GM19328 (cell line): ENCODE data around the gene CHPF.

Source experiments
- ATAC-seq: cut with Tn5 transposase; IDR thresholded peaks from one replicate; pipeline ENCODE4 v1.9.1; 2021; ENCODE audit warnings: mild to moderate bottlenecking, moderate library complexity; ENCODE audit not compliant: unreplicated experiment

Gene CHPF

DNA sequence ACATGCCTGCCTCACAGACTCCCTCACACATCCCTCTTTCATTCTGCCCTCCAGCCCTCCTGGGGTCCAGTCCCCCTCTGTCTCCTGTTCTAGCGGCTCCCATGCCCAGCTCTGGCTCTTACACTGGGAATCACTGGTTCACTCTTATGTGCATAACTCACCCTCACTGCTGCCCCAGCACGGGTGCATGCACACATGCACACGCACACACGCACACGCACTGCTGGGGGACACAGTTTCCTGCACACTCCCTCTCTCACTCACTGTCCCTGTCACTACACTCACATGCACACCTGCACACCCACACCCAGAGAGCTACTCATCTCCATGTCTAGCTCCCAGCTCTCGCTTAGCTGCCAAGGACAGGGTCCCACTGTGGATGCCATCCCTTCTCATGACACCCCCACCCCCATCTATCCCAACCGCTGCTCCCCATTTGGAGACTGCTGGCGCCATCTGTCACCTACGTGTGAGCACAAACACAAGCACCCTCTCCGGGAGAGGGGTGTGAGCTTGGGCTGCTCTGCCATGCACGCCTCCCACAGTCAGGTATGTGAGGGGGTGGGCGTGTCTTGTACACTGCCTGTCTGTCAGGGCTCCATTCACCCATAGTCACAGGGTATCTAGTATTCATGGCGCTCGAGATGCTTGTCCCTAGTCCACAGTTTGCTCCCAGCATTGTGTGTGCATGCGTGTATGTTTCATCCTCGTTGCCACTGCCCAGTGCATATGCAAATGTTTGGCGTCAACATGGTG, 27.6 kb downstream of the CHPF start:
- no peak for ATAC-seq

GRCh38 chr2:219514836-219515235, 28.8 kb downstream of the CHPF start:
- no peak for ATAC-seq

GRCh38 chr2:219514196-219514761, 29.3 kb downstream of the CHPF start, which contains the start of gene ASIC4:
ASIC4 (plus strand) TSS chr2:219514482; CDS start chr2:219514725, 243 bp downstream.
- no peak for ATAC-seq

GRCh38 chr2:219513787-219514186, 29.8 kb downstream of the CHPF start:
- no peak for ATAC-seq

DNA sequence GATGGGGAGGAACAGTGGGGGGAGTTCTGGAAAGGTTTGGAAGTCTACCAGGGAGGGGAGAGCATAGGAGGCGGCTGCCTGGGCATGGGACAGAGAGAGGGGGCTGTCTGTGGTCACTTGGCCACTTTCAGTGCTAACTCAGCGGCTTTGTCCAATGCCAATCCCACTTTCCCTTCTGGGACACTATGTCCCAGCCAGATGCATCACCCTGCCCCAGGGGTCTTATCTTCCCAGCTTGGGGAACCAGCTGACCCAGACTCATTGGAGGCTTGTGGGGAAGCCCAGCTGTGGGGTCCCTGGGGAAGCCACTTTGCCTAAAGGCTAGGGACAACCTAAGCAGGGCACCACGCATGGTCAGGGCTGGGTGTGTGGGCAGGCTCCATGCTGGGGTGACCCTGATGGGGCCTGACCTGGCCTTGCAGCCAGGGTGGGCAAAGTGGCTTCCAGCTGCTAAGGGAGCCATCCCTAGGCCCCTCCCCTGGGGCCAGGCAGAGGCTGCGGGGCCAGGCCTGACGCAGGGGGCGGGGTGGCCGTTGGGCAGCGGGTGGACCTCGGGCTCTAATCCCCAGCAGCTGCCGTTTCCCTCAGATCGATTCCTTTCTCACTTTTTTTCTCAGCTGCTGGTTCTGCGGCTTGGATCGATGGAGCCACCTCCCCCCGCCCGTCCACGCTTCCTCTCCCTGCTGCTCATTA, 30.9 kb downstream of the CHPF start:
- no peak for ATAC-seq

GRCh38 chr2:219511547-219512325, 31.9 kb downstream of the CHPF start:
- ATAC-seq: no peak

GRCh38 chr2:219510512-219511135, 33.0 kb downstream of the CHPF start:
- ATAC-seq: no peak

DNA sequence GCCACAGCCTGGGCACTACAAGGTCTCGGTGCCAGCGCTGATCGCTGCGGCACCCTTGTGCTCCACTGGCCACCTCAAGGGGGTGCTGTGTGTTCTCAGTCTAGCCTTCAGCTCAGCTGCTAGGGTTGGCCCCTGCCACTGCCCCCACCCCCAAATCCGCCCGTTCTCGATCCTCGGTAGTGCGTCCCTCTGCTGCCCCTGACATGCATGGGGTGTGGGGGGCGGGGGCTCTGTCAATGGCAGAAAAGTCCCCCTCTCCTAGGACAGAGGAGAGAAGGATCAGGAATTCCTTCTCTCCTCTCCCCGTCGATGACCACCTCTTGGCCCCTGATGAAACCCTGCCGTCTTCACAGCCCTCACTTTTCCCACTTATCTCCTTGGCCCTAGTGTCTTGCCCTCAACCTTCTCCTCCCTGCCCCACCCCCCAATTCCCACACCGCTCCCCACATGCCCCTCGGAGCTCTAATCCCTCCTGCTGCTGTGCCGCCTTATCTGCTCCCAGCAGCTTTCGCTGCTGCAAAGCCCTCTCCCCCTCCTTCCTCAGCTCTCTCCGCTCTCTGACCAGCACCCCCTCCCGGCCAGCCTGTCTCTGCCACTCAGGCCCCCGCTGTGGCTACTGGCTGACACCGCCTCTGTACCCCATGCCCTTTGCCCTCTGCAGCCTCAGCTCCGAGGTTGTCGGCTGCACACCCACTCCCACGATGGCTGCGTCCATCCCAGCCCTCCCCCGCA, 33.7 kb downstream of the CHPF start:
- ATAC-seq: peak; percentile 61

- ATAC-seq: peak; percentile 15
Observed at GRCh38 chr2:219508971-219509779, 34.4 kb downstream of the CHPF start.

- no peak for ATAC-seq
Observed at GRCh38 chr2:219508444-219508734, 35.2 kb downstream of the CHPF start.

GRCh38 chr2:219507581-219508443, 35.8 kb downstream of the CHPF start:
- ATAC-seq: no peak

DNA sequence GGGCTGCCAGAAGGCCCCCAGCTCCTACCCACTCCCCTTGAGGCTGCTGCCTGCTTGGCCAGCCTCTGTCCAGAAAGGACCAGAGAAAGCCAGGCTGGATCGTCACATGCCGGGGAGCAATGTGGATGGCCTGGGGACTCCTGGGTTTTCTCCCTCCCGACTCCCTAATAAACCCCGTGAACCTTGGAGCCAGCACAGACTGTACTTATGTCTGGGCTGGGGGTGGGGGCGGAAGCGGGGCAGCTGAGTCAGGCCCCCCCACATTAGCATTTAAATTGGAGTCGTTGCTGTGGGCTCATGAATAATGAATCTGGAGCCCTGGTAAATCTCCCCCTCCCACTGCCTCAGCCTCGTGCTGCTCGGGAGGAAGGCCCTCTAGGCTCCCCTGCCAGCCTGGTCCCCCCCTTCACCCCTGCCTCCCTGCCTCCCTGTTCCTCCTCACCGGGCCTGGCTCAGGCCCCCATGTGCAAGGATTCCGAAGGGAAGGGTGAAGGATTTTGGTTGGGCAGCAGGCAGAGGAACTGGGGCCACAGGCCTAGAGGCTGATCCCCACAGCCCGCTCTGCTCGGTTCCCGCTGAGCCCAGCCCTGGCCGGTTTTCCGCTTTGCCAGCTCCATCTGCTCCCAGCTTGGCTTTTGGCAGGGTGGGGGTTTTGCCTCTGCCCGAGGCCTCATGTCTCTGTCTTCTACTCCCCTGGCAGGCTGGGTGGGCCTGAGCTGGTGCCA, 36.6 kb downstream of the CHPF start:
- ATAC-seq: no peak

- ATAC-seq: no peak
Observed at GRCh38 chr2:219506153-219506801, 37.3 kb downstream of the CHPF start.

DNA sequence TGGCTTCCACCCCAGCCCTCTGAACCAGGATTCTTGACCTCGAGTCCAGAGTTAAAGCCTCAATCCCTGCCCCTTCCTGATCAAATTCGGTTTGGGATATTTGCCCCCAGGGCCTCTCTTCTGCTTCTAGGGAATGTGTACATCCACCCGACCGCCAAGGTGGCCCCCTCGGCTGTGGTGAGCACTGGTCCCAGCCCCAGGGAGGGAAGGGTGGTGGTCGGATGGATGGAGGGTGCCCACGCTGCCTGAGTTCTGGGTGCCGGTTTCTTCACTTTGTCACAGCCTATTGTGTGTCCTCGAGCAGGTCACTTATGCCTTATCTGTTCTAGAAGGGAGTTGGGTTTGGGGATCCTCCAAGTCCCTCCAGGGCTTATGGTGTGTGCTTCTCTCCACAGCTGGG, 38.0 kb downstream of the CHPF start:
- ATAC-seq: no peak

DNA sequence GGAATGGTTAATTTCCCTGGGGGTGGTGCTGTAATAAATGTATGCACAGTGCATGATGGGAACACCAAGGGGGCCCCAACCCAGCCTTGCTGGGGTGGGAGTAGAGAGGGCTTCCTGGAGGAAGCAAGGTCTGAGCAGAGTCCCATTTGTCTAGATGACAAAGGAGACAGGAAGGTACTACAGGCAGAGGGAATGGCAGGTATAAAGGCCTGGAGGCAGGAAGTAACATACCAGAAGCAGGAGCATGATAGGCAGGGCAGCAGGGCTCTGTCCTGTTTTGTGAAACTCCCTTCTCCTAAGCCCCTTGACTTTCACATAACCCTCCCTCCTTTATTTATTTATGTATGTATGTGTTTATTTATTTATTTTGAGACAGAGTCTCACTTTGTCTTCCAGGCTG, 41.0 kb downstream of the CHPF start:
- no peak for ATAC-seq

DNA sequence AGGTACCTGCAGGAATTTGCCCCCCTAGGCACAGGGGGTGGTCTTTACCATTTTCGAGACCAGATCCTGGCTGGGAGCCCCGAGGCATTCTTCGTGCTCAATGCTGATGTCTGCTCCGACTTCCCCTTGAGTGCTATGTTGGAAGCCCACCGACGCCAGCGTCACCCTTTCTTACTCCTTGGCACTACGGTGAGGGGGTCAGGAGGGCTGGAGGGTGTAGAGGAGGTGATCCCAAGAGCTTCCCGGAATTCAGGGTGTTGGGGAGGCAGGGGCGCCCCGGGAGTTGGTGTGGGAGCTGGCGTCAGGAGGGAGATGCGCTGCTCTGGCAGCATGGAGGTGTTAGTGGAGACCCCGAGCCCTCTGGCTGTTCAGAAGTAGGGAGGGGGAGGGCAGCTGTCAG, 41.8 kb downstream of the CHPF start:
- no peak for ATAC-seq

DNA sequence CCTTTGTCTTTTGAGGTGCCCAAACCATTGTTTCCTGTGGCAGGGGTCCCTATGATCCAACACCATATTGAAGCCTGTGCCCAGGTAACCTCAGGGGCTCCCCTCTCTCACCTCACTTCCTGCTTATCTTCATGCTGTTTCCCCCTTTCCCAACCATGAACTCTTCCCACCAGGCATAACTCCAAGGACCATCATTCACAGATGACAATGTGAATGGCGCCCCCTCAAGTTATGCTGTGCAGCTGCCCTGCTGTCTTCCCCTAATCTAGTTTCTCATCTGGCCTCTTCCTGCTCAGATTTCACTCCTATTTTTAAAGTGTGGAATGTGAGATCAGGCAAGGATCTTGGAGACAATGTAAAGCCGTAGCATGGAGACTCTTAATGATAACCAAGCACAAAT, 43.5 kb downstream of the CHPF start:
- ATAC-seq: no peak
